ENCODE measurements around the gene GPRIN1.

GPRIN1 gene

DNA sequence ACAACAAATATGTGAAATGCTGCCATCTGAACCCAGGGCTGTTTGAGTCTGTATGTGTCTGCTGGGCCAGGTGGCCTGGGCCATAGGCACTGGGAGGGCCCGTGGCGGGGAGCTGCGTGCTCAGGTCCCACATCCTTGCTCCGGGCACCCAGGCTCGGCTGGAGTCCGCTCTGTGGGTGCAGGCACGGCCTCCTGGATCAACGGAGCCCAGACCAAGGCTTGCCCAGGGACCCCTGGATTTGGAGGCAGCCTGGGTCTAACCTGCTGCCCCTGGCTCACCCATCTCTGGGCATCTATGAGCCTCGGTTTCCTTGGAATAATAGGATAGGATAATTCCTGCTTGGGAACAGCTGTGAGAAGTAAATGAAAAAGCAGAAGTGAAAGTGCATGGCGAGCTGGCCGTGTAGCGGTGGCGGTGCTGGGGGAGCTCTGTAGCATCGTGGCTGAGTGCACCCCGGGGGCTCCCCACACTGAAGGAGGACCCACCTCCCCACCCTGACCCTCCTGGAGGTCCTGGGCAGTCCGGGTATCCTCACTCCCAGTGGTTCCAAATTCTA, 59.6 kb downstream of the GPRIN1 start:
- TF ChIP-seq, protein P1, sequence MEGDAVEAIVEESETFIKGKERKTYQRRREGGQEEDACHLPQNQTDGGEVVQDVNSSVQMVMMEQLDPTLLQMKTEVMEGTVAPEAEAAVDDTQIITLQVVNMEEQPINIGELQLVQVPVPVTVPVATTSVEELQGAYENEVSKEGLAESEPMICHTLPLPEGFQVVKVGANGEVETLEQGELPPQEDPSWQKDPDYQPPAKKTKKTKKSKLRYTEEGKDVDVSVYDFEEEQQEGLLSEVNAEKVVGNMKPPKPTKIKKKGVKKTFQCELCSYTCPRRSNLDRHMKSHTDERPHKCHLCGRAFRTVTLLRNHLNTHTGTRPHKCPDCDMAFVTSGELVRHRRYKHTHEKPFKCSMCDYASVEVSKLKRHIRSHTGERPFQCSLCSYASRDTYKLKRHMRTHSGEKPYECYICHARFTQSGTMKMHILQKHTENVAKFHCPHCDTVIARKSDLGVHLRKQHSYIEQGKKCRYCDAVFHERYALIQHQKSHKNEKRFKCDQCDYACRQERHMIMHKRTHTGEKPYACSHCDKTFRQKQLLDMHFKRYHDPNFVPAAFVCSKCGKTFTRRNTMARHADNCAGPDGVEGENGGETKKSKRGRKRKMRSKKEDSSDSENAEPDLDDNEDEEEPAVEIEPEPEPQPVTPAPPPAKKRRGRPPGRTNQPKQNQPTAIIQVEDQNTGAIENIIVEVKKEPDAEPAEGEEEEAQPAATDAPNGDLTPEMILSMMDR (IDR thresholded peaks at IDR 0.05; ENCODE audit: insufficient read depth, low read length, poor library complexity, severe bottlenecking), result no peak
- TF ChIP-seq EZH2phosphoT487 (conservative IDR thresholded peaks at IDR 0.05; ENCODE audit: low read length), result no peak
- Histone ChIP-seq H3K9me2 (replicated peaks; ENCODE audit: insufficient read depth, low read length) (no peaks in the 10 kb centered on the region), H3K4me2 (ENCODE audit: low read depth, low read length, poor library complexity, severe bottlenecking) (no peak overlapping the region), H3K79me2 (ENCODE audit: insufficient read depth, low read length) (no peaks in the 10 kb centered on the region), H3K36me3 (ENCODE audit: low read length) (no peaks in the 10 kb centered on the region), H3K4me3 (ENCODE audit: insufficient read depth, low read length, poor library complexity, severe bottlenecking) (no peak overlapping the region), H2AFZ (ENCODE audit: low read depth, low read length, severe bottlenecking) (no peak overlapping the region), H3K27ac (ENCODE audit: low read depth, low read length) (no peak overlapping the region), H3K9ac (ENCODE audit: low read length) (no peak overlapping the region), H3K9me3 (ENCODE audit: insufficient read depth, low read length) (no peaks in the 10 kb centered on the region), H4K20me1 (ENCODE audit: low read depth, low read length) (no peaks in the 10 kb centered on the region), H3K27me3 (ENCODE audit: low read length) (no peaks in the 10 kb centered on the region), H3F3A (ENCODE audit: insufficient read depth) (no peaks in the 10 kb centered on the region)

DNA sequence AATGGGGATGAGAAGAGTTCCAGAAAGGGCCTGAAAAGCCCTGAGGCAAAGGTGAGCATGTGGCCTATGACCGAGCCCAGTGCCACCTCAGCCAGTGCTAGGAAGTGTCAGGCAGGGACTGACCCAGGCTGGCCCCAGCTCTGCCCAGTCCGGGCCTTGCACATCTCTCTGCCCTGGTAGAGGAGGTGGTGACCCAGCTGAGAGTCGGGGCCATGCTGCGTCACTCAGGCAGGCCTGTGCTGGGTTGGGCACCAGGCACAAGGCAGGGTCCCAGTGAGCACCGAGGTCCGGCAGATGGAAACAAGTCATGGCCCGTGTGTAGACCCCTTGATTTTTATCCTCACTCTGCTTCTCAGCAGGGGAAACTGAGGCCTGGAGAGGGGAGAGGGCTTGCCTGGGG, 60.1 kb downstream of the GPRIN1 start:
- no peaks in the 10 kb centered on the region for H3K9me3 ChIP-seq (ENCODE audit: insufficient read depth, low read length)
- no peak overlapping the region for H3K4me2 ChIP-seq (ENCODE audit: low read depth, low read length, poor library complexity, severe bottlenecking)

DNA sequence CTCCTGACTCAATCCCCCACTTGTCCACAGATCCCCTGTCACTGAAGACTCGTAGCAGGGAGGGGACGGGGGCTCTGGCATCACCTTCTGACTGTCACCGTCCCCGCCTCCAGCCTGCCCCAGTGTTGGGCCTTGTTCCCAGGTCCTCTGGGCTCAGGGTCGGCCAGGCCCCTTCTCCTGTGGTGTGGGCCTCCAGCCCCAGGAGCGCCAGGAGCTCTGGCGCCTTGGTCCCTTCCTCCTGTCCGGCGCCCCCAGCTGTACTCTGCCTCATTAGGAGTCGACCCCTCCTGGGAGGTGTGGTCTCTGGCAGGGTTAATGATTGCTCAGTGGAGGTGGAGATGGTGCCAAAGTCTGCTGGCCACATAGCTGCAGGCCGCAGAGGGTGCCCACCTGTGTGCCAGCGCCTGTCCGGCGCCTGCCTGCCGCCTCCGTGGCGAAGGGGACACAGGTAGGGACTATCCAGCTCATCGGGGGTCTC, 61.0 kb downstream of the GPRIN1 start, which contains the start of gene CDHR2:
Gene CDHR2, plus strand, starts transcription at position 376 of the 478 bp plus-strand sequence. CDS start 16,011 bp downstream, outside the sequence.
- Histone ChIP-seq H3K9me3 (ENCODE audit: insufficient read depth, low read length) (no peaks in the 10 kb centered on the region), H3K27me3 (ENCODE audit: low read length) (no peaks in the 10 kb centered on the region), H3F3A (ENCODE audit: insufficient read depth) (no peaks in the 10 kb centered on the region), H3K9me2 (replicated peaks; ENCODE audit: insufficient read depth, low read length) (no peaks in the 10 kb centered on the region), H2AFZ (ENCODE audit: low read depth, low read length, severe bottlenecking) (no peak within 1 kb of the TSS), H3K4me3 (ENCODE audit: insufficient read depth, low read length, poor library complexity, severe bottlenecking) (no peak within 1 kb of the TSS), H3K9ac (ENCODE audit: low read length) (no peak within 1 kb of the TSS), H3K36me3 (ENCODE audit: low read length) (no peaks in the 10 kb centered on the region), H4K20me1 (ENCODE audit: low read depth, low read length) (no peaks in the 10 kb centered on the region), H3K4me2 (ENCODE audit: low read depth, low read length, poor library complexity, severe bottlenecking) (no peak within 1 kb of the TSS), H3K27ac (ENCODE audit: low read depth, low read length) (no peak within 1 kb of the TSS), H3K79me2 (ENCODE audit: insufficient read depth, low read length) (no peaks in the 10 kb centered on the region)
- TF ChIP-seq EZH2phosphoT487 (conservative IDR thresholded peaks at IDR 0.05; ENCODE audit: low read length), result no peak
- TF ChIP-seq, protein P1 (IDR thresholded peaks at IDR 0.05; ENCODE audit: insufficient read depth, low read length, poor library complexity, severe bottlenecking), result no peak

More for the DNA sequence above, 60.1 kb downstream of the GPRIN1 start:
- Histone ChIP-seq H3K9me2 (replicated peaks; ENCODE audit: insufficient read depth, low read length) (no peaks in the 10 kb centered on the region), H3K27me3 (ENCODE audit: low read length) (no peaks in the 10 kb centered on the region), H3K4me3 (ENCODE audit: insufficient read depth, low read length, poor library complexity, severe bottlenecking) (no peak overlapping the region), H3K79me2 (ENCODE audit: insufficient read depth, low read length) (no peaks in the 10 kb centered on the region), H3K9ac (ENCODE audit: low read length) (no peak overlapping the region), H3K27ac (ENCODE audit: low read depth, low read length) (no peak overlapping the region), H4K20me1 (ENCODE audit: low read depth, low read length) (no peaks in the 10 kb centered on the region), H2AFZ (ENCODE audit: low read depth, low read length, severe bottlenecking) (no peak overlapping the region), H3K36me3 (ENCODE audit: low read length) (no peaks in the 10 kb centered on the region), H3F3A (ENCODE audit: insufficient read depth) (no peaks in the 10 kb centered on the region)
- TF ChIP-seq EZH2phosphoT487 (conservative IDR thresholded peaks at IDR 0.05; ENCODE audit: low read length), result no peak
- TF ChIP-seq, protein P1 (IDR thresholded peaks at IDR 0.05; ENCODE audit: insufficient read depth, low read length, poor library complexity, severe bottlenecking), result no peak

Measured in SU-DHL-6 (cell line).